Progenitor cell of endocrine pancreas (in vitro differentiated cells): ENCODE results near the gene SLC13A1. TPM values are rescaled to one million over a fixed set of nuclear protein-coding genes. Genes with fewer than 3 reads are reported as not detected.

Experiments
- DNase-seq: peaks from one replicate; pipeline ENCODE4 v3.0.0; 2021; ENCODE audit warnings: low spot score; ENCODE audit not compliant: unreplicated experiment
- H3K27ac Mint-ChIP-seq: 2 replicates; pipeline ENCODE4 v1.8.0; 2021; ENCODE audit warnings: mild to moderate bottlenecking, moderate library complexity, mixed read lengths
- H3K27me3 Mint-ChIP-seq: 2 replicates; pipeline ENCODE4 v1.8.0; 2021; ENCODE audit warnings: mixed read lengths
- H3K36me3 Mint-ChIP-seq: 2 replicates; pipeline ENCODE4 v1.8.0; 2022; ENCODE audit warnings: mixed read lengths; ENCODE audit not compliant: insufficient read depth
- H3K4me1 Mint-ChIP-seq: 2 replicates; pipeline ENCODE4 v1.8.0; 2021; ENCODE audit warnings: low read depth, mixed read lengths
- H3K4me3 Mint-ChIP-seq: 2 replicates; pipeline ENCODE4 v1.8.0; 2021; ENCODE audit warnings: low read depth, mild to moderate bottlenecking, moderate library complexity, mixed read lengths
- H3K9me3 Mint-ChIP-seq: 2 replicates; pipeline ENCODE4 v1.8.0; 2021; ENCODE audit warnings: low read depth, mixed read lengths
- CTCF ChIP-seq: fragments of 200-600 bp; sonication (generic); IDR thresholded peaks from one replicate; pipeline ENCODE4 v1.5.0; 2021; ENCODE audit warnings: antibody characterized with exemption, mild to moderate bottlenecking; ENCODE audit not compliant: unreplicated experiment
- total RNA-seq: library from RNA; stranded (reverse); gene quantifications from 2 replicates; pipeline ENCODE4 v1.2.1, GENCODE V29; 2021

SLC13A1 gene
- total RNA-seq, 1 donor from 2014 or later: not detected

GRCh38 chr7:123210986-123211385 lies 11.2 kb upstream of the SLC13A1 start:
- Mint-ChIP-seq H3K27me3 (peaks cover 2% of the 10 kb centered on the region), H3K36me3 (no peaks in the 10 kb centered on the region), H3K27ac (no peak overlapping the region), H3K4me3 (no peak overlapping the region), H3K9me3 (peaks cover 13% of the 10 kb centered on the region), H3K4me1 (peaks cover 10% of the 10 kb centered on the region)
- TF ChIP-seq CTCF: no peak
- no peak for DNase-seq

- H3K4me1 Mint-ChIP-seq: peaks cover 10% of the 10 kb centered on the region
- DNase-seq: no peak
- TF ChIP-seq CTCF: no peak
- peaks cover 2% of the 10 kb centered on the region for H3K27me3 Mint-ChIP-seq
- no peak overlapping the region for H3K4me3 Mint-ChIP-seq
- no peaks in the 10 kb centered on the region for H3K36me3 Mint-ChIP-seq
- peak overlapping the region; percentile 67 for H3K27ac Mint-ChIP-seq
- H3K9me3 Mint-ChIP-seq: peaks cover 6% of the 10 kb centered on the region
Measured at GRCh38 chr7:123209786-123210185, 10.0 kb upstream of the SLC13A1 start.

GRCh38 chr7:123208793-123209192 lies 9.0 kb upstream of the SLC13A1 start:
- DNase-seq: no peak
- H3K4me3 Mint-ChIP-seq: no peak overlapping the region
- no peaks in the 10 kb centered on the region for H3K9me3 Mint-ChIP-seq
- no peaks in the 10 kb centered on the region for H3K36me3 Mint-ChIP-seq
- peak; percentile 36 for TF ChIP-seq CTCF
- no peak overlapping the region for H3K27ac Mint-ChIP-seq
- peaks cover 2% of the 10 kb centered on the region for H3K27me3 Mint-ChIP-seq
- H3K4me1 Mint-ChIP-seq: peaks cover 10% of the 10 kb centered on the region

GRCh38 chr7:123204206-123204835 lies 4.6 kb upstream of the SLC13A1 start:
- H3K9me3 Mint-ChIP-seq: no peaks in the 10 kb centered on the region

DNA sequence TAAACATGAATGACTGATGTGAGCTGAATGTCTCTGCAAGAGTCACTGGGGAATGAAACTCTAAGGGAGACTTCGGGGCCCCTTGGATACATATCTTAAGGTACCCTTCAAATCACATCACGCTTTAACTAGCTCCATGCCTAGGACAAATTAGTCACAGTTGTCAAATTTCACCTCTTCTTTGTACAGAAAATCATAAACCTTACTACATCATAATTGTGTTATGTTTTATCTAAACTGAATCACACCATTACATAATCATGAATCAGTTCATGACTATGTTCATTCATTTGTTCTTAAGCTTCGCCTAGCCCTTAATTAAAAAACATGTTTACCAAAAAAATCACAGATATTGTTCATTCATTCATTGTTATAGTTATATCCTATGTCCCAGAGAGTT lies 2.1 kb upstream of the SLC13A1 start:
- no peak overlapping the region for H3K4me3 Mint-ChIP-seq
- TF ChIP-seq CTCF: no peak
- no peaks in the 10 kb centered on the region for H3K4me1 Mint-ChIP-seq

More at GRCh38 chr7:123204206-123204835, 4.6 kb upstream of the SLC13A1 start:
- H3K27me3 Mint-ChIP-seq: peaks cover 2% of the 10 kb centered on the region
- H3K4me3 Mint-ChIP-seq: no peak overlapping the region
- no peak for TF ChIP-seq CTCF
- H3K27ac Mint-ChIP-seq: no peak overlapping the region
- peaks cover 2% of the 10 kb centered on the region for H3K4me1 Mint-ChIP-seq
- no peaks in the 10 kb centered on the region for H3K36me3 Mint-ChIP-seq
- no peak for DNase-seq

More for the DNA sequence above, 2.1 kb upstream of the SLC13A1 start:
- Mint-ChIP-seq H3K9me3 (no peaks in the 10 kb centered on the region), H3K27me3 (no peaks in the 10 kb centered on the region), H3K27ac (no peak overlapping the region), H3K36me3 (no peaks in the 10 kb centered on the region)
- DNase-seq: no peak
